Lower lobe of right lung (tissue), 2 donors: ENCODE results near the gene FBXL5. TPM values are rescaled to one million over a fixed set of nuclear protein-coding genes. Genes with fewer than 3 reads are reported as not detected.

ENCODE experiments used
- ATAC-seq, 2 donors: fragments of 200-7000 bp; cut with Tn5 transposase; one replicate each; pipeline ENCODE4 v1.9.1; 2020 to 2022; ENCODE audit warnings: mild to moderate bottlenecking in 2 of 2, moderate library complexity in 2 of 2
- DNase-seq: peaks from one replicate; pipeline ENCODE4 v3.0.0-alpha.2; 2020
- H3K27ac ChIP-seq: fragments of 200-600 bp; one replicate; pipeline ENCODE4 v1.8.0; 2022
- H3K27me3 ChIP-seq: fragments of 200-600 bp; one replicate; pipeline ENCODE4 v1.8.0; 2022; ENCODE audit warnings: low read depth
- H3K36me3 ChIP-seq: fragments of 200-600 bp; one replicate; pipeline ENCODE4 v1.8.0; 2022; ENCODE audit warnings: mild to moderate bottlenecking
- H3K4me1 ChIP-seq: fragments of 200-600 bp; one replicate; pipeline ENCODE4 v1.8.0; 2022
- H3K4me3 ChIP-seq: fragments of 200-600 bp; one replicate; pipeline ENCODE4 v1.8.0; 2022; ENCODE audit warnings: mild to moderate bottlenecking
- H3K9me3 ChIP-seq: fragments of 200-600 bp; one replicate; pipeline ENCODE4 v1.8.0; 2022
- CTCF ChIP-seq: fragments of 200-600 bp; IDR thresholded peaks from one replicate; pipeline ENCODE4 v1.8.0; 2022; ENCODE audit warnings: antibody characterized with exemption, mild to moderate bottlenecking
- intact Hi-C: fragments of 100-400 bp; cut with DNase I; formaldehyde crosslinking; loops from one replicate; pipeline ENCODE4 v1.11.0; 2022
- total RNA-seq: library from RNA; stranded (reverse); fragmentation: NEBNext Ultra II Directional; extraction: Animal tissue kit (Norgen Biotek cat#: 25700); gene quantifications from one replicate; pipeline ENCODE4 v1.2.1, GENCODE V29; 2021
- donor health status: DM: no; HTN: yes; CAD: no; lungs with severe emphysema.

Gene FBXL5
- total RNA-seq, 1 donor from 2014 or later: 113 TPM

GRCh38 chr4:15658781-15659180 is 3.6 kb upstream of the FBXL5 start:
- DNase-seq (no peak), ATAC-seq (no peak)
- peaks cover 2% of the 10 kb centered on the region for H3K4me1 ChIP-seq
- H3K27ac ChIP-seq: no peak overlapping the region
- H3K4me3 ChIP-seq: peak overlapping the region; percentile 9
- H3K27me3 ChIP-seq: no peaks in the 10 kb centered on the region
- TF ChIP-seq CTCF: no peak
- H3K9me3 ChIP-seq: no peaks in the 10 kb centered on the region
- H3K36me3 ChIP-seq: no peaks in the 10 kb centered on the region
- intact Hi-C loops: no loop called here

DNA sequence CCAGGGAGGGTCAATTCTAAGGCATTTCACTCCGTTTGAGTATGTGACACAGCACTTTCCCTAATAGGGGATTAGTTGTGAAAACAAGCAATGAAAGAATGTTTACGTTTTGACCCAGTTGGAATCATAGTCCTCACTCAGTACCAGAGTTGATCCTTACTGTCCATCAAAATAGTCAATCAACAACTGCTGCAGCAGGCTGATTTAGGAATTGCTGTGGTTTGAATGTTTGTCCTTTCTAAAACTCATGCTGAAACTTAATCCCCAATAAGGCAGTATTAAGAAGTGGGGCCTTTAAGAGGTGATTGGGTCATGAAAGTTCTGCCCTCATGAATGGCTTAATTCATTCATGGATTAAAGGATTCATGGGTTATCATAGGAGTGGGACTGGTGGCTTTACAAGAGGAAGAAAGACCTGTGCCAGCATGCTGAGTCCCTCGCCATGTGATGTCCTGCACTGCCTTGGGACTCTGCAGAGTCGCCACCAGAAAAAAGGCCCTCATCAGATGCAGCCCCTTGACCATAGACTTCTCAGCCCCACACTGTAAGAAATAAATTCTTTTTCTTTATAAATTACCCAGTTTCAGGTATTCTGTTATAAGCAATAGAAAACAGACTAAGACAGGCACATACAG is 3.1 kb upstream of the FBXL5 start:
- no peaks in the 10 kb centered on the region for H3K27me3 ChIP-seq
- no peaks in the 10 kb centered on the region for H3K9me3 ChIP-seq
- no peak for TF ChIP-seq CTCF
- no peak for DNase-seq
- intact Hi-C loops: no loop called here
- H3K4me3 ChIP-seq: peak overlapping the region; percentile 9
- no peaks in the 10 kb centered on the region for H3K36me3 ChIP-seq
- ATAC-seq: no peak
- no peak overlapping the region for H3K27ac ChIP-seq
- H3K4me1 ChIP-seq: peaks cover 7% of the 10 kb centered on the region

GRCh38 chr4:15657366-15657765 is 2.2 kb upstream of the FBXL5 start:
- no peak overlapping the region for H3K4me3 ChIP-seq
- DNase-seq (no peak), ATAC-seq (no peak)
- H3K27me3 ChIP-seq: no peaks in the 10 kb centered on the region
- H3K27ac ChIP-seq: no peak overlapping the region
- TF ChIP-seq CTCF: no peak
- no peaks in the 10 kb centered on the region for H3K9me3 ChIP-seq
- intact Hi-C loops: no loop called here
- no peaks in the 10 kb centered on the region for H3K36me3 ChIP-seq
- peaks cover 16% of the 10 kb centered on the region for H3K4me1 ChIP-seq

- no peak for DNase-seq
- peak; percentile 51 to 57 for ATAC-seq
- Histone ChIP-seq H3K36me3 (no peaks in the 10 kb centered on the region), H3K4me3 (peak overlapping the region; percentile 68), H3K9me3 (no peaks in the 10 kb centered on the region), H3K27me3 (no peaks in the 10 kb centered on the region), H3K4me1 (peaks cover 29% of the 10 kb centered on the region), H3K27ac (peak overlapping the region; percentile 99)
- TF ChIP-seq CTCF: no peak
- intact Hi-C loops: no loop called here
Observed at GRCh38 chr4:15656038-15656470, 897 bp upstream of the FBXL5 start.

DNA sequence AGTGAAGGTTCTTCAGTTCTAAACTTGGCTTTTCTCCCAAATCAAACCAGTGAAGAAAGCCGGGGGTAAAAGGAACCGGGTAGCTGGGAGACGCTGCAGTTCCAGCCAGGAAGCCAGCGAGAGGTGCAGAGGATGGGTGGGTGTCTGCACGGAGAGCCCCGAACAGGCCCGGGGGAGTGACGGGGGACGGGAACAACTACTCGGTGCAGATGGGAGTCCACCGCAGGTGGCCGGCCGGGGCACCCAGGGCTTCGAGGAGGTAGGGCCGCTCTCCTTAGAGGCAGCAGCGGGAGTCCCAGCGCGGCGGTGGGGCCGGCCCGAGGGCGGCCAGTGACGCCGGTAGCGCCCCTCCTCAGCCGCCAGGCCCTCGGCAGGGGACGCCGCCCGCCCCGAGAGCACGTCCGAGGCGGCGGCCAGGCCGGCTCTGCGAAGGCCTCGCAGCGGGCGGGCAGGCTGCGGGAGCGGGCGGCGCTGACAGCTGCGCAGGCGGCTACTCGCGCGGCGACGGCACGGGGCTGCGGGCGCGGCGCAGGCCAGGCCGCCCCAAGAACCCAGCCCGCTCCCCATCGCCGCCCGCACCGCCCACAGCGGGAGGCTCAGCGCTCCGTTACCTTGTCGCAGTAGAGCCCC is 449 bp downstream of the FBXL5 start:
- TF ChIP-seq CTCF: no peak
- Histone ChIP-seq H3K27ac (peak overlapping the region; percentile 99), H3K4me1 (peaks cover 43% of the 10 kb centered on the region), H3K27me3 (no peaks in the 10 kb centered on the region), H3K4me3 (peak overlapping the region; percentile 68), H3K9me3 (no peaks in the 10 kb centered on the region), H3K36me3 (no peaks in the 10 kb centered on the region)
- DNase-seq (peak; percentile 67), ATAC-seq (peak; percentile 70 to 78)
- intact Hi-C loops: no loop called here
